GM12865 (cell line): Measurements from ENCODE around the gene DMBX1.

ENCODE experiments used
- DNase-seq: peaks from one replicate; pipeline ENCODE4 v3.0.0; 2010; ENCODE audit warnings: low read depth
- H3K4me3 ChIP-seq: 2 replicates; pipeline ENCODE4 v1.5.1; 2011; ENCODE audit warnings: mild to moderate bottlenecking, low read depth, low read length, control low read depth
- CTCF ChIP-seq: IDR thresholded peaks from 2 replicates; pipeline ENCODE4 v1.5.1; 2011; ENCODE audit warnings: low read length, control low read depth, low read depth, inconsistent platforms; ENCODE audit not compliant: insufficient read depth; ENCODE audit errors: missing control alignments

DMBX1 gene

GRCh38 chr1:46484783-46485490, 4.7 kb upstream of the DMBX1 start:
- TF ChIP-seq CTCF = no peak
- DNase-seq = no peak
- H3K4me3 ChIP-seq = no peak overlapping the region

DNA sequence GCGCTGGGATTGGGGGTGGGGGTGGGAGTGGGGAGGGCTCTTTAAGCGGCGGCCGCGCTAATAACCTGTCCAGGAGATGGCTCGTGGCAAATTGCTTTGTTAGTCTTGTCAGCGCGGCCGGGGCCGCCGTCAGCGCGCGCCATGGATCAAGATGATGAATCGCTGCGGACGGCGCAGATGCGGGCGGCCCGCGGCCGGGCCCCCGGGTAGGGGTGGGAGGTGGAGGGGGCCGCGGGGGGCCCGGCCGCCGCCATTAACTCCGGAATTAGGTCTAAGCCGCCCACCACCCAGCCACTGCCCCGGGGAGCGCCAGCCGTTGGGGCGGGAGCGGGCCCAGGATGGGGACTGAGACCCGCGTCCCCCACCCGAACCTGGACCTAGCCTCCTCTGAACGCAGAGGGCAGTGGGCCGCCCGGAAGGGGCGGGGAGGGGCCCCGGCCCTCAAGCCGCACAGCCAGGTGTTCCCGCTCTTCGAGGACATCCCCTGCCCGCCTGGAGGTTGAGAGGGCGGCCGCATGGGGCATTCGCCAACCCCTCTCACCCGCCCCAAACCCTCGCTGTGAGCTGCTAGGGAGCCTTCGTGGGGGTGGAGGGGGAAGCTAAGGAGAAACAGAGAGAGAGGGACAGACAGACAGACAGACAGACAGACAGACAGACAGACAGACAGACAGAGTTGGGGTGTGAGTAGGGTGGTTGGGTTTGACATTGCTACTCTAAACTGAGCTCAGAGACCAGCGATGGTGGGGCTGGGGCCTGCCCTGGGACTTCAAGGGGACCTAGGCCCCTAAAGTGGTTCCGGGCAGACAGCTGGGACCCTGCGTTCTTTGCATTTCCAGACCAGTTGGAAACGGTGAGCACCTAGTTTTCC, 3.8 kb upstream of the DMBX1 start:
- H3K4me3 ChIP-seq = no peak overlapping the region
- no peak for DNase-seq
- TF ChIP-seq CTCF = no peak

DNA sequence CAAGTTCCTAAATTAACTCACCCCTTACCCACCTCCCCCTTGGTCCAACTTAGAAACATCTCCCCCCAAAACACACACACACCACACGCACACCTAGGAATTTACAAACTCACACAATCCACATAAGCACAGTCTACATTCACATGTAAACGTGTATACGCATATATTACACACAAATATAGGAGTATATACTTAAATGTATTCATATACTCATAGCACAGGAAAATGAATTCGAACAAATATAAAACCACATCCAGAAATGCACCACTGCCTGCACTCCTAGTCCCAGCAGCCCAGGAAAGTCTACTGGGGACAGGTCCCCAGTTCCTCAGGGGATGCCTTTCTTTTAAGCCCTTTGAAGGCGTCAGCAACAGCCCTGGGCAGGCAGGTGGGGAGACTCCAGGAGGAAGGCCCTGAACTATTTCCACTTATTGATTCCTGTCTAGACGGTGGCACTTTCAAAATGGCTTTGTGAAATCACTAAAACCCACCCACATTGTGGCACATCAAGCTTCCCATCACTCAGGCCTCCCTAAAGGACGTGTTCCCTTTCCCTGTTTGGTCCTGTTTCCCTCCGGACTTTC, 3.1 kb upstream of the DMBX1 start:
- no peak overlapping the region for H3K4me3 ChIP-seq
- no peak for TF ChIP-seq CTCF

GRCh38 chr1:46487818-46488218, 1.8 kb upstream of the DMBX1 start:
- peak; percentile 29 for TF ChIP-seq CTCF
- H3K4me3 ChIP-seq = no peak overlapping the region
- DNase-seq = peak; percentile 15

More for the DNA sequence above, 3.1 kb upstream of the DMBX1 start:
- no peak for DNase-seq

DNA sequence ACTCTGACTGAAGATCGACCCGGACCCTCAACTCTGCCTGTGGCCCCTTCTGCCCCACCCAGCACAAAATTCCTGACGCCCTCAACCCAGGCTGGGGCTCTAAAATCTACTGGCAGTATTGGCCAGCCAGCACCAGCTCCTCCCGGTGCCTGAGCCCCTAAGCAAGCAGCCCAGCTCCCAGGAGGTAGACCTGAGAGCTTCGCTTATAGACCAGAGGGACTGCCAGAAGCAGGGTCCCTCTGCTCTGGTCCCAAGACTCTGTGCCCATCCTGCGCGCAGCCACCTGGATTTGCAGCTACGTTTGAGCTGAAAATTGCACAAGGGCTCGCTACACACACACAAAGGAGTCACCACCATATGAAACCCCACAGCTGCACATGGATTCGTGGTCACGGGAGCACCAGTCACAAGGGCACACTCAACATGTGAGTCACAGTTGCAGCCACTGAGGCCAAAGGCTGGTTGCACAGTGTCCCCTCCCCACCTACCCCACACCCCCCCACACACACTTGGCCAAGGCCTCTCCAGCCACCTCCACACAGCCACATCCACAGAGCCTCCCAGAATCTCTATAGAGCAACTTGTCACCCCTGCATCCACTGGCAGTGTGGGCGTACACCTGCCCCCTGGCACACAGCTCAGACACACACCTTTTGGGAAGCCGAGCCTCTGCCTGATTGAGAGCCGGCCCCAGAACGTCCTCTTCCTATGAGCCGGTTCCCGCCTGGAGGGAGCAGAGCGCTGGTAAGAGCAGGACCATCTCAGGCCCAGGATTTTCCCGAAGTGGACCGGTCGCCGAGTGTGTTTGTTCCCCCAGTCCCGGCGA, 1.1 kb upstream of the DMBX1 start:
- H3K4me3 ChIP-seq = no peak overlapping the region

More for the DNA sequence above, 1.1 kb upstream of the DMBX1 start:
- no peak for DNase-seq
- no peak for TF ChIP-seq CTCF
